GM19395 (cell line): Measurements from ENCODE around the gene LONRF3.
"Not testable (repeated sequence)": the region's sequence is repeated elsewhere in the genome, so short reads cannot be mapped to it uniquely, and the experiment has no call there.

ENCODE experiments used
- ATAC-seq: cut with Tn5 transposase; IDR thresholded peaks from one replicate; pipeline ENCODE4 v1.9.1; 2021; ENCODE audit warnings: mild to moderate bottlenecking, moderate library complexity; ENCODE audit not compliant: unreplicated experiment

The LONRF3 gene

DNA sequence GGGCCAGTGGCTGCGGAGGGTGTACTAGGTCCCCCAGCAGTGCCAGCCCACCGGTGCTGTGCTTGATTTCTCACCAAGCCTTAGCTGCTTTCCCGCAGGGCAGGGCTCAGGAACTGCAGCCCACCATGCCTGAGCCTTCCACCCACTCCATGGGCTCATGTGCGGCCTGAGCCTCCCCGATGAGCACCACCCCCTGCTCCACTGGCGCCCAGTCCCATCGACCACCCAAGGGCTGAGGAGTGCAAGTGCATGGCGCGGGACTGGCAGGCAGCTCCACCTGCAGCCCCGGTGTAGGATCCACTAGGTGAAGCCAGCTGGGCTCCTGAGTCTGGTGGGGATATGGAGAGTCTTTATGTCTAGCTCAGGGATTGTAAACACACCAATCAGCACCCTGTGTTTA lies 55.2 kb downstream of the LONRF3 start:
- not testable (repeated sequence) for ATAC-seq

DNA sequence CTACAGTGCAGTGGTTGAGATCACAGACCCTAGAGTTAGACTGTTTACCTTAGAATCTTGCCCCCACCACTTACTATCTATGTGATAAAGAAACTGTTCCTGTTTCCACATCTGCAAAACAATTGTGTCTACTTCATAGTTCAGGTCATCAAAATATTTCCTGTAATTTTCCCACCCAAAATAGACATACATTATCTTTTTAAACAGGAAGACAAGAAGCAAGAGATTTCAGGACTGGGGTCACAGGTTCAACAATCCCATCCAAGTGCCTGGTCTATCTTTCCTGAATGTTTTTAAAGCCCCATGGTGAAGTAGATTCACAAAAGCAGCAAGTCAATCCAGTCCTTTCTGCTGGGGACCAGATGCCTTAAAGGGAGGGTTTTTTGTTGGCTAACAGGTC lies 56.6 kb downstream of the LONRF3 start:
- ATAC-seq, result no peak

DNA sequence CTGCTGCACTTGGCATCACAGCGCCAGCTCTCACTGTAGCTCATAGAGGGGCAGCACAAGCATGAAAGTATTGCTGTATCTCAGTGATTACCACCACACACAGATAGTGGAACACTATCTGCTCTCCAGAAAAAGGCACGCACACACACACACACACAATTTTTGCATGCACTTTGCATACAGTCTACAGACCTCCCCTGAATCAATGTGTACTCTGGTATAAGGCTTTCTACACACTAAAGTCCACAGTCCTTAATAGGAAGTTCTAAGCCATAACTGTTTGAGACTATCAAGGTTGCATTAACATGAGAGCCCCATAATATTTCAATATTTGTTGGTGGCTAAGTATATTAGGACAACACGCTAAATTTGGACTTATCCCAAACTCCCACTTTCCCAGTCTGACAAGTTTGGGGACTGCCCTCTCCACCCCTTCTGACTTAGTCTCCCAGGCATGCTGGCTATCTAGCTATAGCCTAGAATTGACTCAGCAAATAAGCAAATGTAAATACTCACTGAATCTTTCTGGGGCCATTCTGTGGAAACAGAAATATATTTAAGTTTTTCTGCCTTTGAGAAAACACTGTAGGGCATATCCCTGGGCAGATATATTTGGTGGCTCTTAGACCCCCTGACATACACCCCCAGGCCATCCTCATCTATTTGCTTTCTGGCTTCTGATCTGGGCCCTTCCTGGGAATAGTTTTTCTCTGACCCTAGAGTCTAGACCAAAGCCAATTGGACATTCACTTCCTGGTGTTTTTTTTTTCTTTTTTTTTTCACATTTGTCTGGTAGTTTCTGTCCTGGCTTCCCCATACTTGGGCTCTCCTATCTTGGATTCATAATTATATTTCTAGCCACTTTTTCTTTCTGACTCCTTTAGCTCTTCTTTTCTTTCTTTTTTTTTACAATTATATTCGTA lies 62.0 kb downstream of the LONRF3 start:
- ATAC-seq, result no peak

DNA sequence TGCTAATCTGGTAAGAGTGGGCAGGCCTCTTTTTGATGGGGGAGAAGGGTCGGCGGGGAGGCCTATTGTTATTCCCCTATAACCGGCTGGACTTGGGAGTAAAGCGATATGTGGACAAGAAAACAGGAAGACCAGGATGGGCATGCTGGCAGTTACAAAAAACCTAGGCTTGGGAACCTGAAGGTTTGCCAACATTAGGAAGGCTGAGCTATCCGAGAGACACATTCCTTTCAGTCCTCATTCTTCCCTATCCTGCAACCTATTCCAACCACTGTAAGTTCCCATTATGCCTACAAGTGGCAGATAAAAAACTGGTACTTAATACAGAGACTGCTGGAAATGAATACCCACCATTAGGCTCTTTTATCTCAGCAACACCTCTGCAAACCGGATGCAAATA lies 66.0 kb downstream of the LONRF3 start:
- ATAC-seq, result no peak

DNA sequence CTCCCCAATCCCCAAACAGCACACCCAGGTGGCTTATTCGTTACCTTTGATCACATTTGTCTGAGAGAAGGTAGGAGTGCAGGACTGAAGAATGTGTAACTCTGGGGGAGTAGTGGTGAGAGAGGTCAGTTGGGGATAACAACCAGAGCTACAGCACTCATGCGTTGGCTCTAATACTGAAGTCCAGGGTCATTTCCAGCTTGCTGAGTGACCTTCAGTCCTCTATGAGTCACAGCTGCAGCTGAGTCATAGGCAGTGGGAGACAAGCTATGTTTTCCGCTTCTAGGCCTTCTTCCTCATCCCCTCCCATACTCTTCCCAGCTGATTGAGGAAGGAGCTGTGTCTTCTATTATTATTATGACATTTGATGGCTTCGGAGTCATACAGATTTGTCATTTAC lies 66.8 kb downstream of the LONRF3 start:
- no peak for ATAC-seq

DNA sequence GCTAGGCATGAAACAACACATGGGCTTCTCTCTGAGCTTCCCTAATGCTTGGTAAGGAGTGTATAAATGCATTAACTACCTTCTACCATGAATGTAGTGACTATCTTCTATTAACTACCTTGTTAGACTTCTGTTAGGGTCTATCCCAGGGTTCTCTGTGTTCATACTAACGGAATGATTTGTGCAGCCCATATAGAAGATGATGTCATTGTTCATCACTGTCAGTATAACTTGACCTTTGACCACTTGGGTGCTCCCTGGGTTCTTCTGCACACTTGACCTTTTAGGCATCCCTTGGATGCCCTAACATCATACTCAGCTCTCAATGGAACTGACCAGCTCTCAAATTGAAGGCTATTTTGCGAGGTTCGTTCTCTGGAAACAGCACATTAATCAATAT lies 67.6 kb downstream of the LONRF3 start:
- ATAC-seq, result no peak

DNA sequence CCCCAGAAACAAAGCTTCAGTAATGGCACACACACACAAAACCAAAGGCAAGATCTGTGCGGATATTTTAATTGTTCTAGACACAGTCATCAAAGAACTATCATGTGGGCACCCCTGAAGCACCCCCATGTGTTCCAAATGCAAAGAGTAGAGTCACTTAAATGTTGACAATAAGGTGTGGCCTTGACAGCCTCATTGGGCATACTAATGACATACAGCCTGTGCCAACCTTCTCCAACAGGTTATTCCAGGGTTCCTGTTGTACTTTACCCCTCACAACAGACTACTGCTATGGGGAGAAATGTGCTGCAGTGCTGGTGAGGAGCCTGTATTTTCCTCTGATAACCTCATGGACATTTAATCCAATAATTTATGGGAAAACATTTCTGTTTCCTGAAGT lies 68.6 kb downstream of the LONRF3 start:
- no peak for ATAC-seq

DNA sequence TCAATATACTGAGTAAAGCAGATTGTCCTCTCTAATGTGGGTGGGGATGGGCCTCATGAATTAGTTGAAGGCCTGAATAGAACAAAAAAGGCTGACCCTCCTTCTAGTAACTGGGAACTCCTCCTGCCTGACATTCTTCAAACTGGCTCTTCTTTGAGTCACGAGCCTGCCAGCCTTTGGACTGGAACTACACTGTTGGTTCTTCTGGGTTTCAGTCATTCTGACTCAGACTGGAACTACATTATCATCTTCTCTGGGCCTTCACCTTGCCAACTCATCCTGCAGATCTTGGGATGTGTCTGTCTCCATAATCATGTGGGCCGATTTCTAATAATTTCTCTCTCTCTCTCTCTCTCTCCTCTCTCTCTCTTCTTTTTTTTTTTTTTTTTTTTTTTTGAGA lies 71.5 kb downstream of the LONRF3 start:
- no peak for ATAC-seq

DNA sequence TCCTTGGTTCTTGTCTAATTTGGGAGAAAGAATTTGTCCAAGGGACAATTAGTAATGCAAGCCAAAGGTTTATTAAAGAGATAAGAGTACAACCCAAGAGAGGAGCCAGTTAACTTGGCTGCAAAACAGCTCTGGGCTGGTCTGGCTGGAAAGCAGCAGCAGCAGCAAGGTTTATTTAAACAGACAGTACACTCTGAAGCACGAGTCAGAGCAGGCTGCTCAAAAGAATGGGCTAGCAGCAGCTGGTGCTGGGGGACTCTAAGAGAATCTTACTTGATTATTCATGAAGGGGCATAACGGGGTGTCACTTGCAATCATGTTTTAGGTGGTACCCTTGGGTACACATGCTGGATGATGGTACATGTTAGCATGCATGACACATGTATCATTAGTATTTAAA lies 81.3 kb downstream of the LONRF3 start:
- no peak for ATAC-seq

DNA sequence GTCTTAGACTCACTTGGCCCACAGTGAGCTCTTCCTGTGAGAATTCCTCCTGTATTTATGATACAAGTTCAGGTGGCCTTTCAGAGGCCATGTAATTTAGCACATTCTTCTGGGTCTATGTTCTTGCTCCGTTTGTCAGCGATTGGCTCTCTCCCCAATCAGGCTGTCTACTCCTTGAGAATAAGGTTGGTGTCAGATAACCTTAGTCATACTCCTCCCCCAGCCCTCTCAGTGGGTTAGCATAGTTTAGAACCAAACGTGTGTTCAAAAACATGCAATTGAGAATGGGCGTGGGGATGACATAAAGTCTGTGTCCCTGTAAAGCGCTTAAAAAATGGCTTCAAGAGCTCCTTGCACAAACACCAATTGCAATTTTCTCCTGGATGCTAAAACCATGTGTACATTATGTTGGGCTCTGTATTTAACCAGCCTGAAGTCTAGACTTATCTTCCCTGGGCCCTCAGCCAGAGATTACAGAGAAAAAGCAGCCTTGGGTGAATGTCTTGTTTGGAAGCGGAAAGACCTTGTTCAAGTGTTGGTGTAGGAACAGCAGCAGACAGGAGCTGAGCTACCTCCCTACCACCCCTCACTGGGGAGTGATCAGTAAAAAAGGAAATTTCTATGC lies 88.4 kb downstream of the LONRF3 start:
- ATAC-seq, result no peak

DNA sequence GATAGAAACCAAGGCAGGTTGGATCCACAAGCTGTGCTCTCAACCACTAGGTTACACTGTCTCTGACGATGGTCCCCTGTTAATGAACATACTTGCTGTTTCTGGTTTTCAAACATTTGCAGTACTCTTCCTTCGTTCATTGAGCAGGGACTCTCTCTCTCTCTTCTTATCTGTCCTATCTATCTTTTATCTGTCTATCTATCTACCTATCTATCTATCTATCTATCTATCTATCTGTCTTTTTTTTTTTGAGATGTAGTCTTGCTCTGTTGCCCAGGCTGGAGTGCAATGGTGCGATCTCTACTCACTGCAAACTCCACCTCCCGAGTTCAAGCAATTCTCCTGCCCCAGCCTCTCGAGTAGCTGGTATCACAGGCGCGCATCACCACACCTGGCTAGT lies 89.0 kb downstream of the LONRF3 start:
- ATAC-seq, result no peak

DNA sequence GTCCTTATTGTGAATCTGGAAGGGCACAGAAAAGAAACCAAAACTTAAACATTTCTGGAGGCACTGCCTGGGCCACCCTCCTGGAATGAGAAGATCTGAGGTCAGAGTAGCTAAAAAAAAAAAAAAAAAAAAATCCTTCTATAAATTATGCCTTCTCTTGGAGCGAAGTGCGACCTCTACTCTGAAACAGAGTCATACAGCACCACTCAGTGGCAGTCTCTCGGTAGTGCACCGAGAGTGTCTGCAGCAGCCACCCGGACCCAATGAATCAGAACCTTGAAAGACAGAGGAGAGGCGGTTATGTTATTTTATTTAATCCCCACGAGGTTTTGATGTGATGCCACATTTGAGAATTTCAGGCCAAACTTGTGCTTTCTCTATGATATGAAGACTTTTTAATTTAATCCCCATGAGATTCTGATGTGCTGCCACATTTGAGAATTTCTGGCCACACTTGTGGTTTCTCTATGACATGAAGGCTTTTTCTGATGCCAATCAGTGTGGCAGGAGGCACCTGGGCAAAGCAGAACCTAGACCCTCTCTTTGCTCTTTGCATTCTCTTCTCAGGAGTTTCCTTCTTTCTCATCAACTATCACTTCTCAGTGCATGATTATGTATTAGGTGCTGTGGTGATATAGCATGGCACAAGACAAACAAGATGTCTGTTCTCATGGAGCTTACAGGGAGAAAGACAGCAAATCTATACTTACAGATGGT lies 92.8 kb downstream of the LONRF3 start:
- no peak for ATAC-seq
